Upper lobe of right lung (tissue), 1 donor: Measurements from ENCODE around the gene IGF2BP3. TPM values are rescaled to one million over a fixed set of nuclear protein-coding genes. Genes with fewer than 3 reads are reported as not detected.
"Not testable (repeated sequence)": the region's sequence is repeated elsewhere in the genome, so short reads cannot be mapped to it uniquely, and the experiment has no call there.

Experiments used
- ATAC-seq: fragments of 200-7000 bp; cut with Tn5 transposase; one replicate; pipeline ENCODE4 v1.9.1; 2020; ENCODE audit warnings: mild to moderate bottlenecking, moderate library complexity
- DNase-seq: peaks from one replicate; pipeline ENCODE4 v3.0.0-alpha.2; 2020
- H3K27ac ChIP-seq: fragments of 200-600 bp; one replicate; pipeline ENCODE4 v1.8.0; 2022
- H3K27me3 ChIP-seq: fragments of 200-600 bp; one replicate; pipeline ENCODE4 v1.8.0; 2022; ENCODE audit warnings: mild to moderate bottlenecking
- H3K36me3 ChIP-seq: fragments of 200-600 bp; one replicate; pipeline ENCODE4 v1.8.0; 2022
- H3K4me1 ChIP-seq: fragments of 200-600 bp; one replicate; pipeline ENCODE4 v1.8.0; 2022
- H3K4me3 ChIP-seq: fragments of 200-600 bp; one replicate; pipeline ENCODE4 v1.8.0; 2022; ENCODE audit warnings: mild to moderate bottlenecking
- H3K9me3 ChIP-seq: fragments of 200-600 bp; one replicate; pipeline ENCODE4 v1.8.0; 2022
- intact Hi-C: fragments of 100-400 bp; cut with DNase I; formaldehyde crosslinking; loops from one replicate; pipeline ENCODE4 v1.11.0; 2022
- total RNA-seq: library from RNA; stranded (reverse); fragmentation: NEBNext Ultra II Directional; extraction: Animal tissue kit (Norgen Biotek cat#: 25700); gene quantifications from one replicate; pipeline ENCODE4 v1.2.1, GENCODE V29; 2021
- TF ChIP-seq, protein P1 (sequence below): fragments of 200-600 bp; IDR thresholded peaks from one replicate; pipeline ENCODE4 v1.8.0; 2022; ENCODE audit warnings: antibody characterized with exemption
- donor health status: DM: no; HTN: yes; CAD: no; lungs with severe emphysema.

IGF2BP3 gene
- total RNA-seq, 1 donor from 2014 or later: 3.3 TPM

DNA sequence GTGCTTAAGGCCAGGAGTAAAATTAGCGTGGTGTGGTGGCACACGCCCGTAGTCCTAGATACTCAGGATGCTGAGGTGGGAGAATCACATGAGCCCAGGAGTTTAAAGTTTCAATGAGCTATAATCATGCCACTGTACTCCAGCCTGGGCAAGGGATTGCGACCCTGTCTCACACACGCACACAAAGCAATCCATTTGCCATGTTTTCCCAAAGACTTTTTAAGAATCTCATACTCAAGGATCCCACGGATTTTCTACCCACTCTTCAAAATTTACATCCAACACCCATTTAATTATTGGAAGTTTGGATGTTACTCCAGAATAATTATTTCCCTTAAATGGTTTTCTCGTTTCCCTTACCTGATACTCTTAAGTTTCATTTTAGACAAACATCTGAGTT is 47.9 kb downstream of the IGF2BP3 start:
- no peaks in the 10 kb centered on the region for H3K9me3 ChIP-seq
- ATAC-seq: no peak
- H3K36me3 ChIP-seq: no peaks in the 10 kb centered on the region
- no peak overlapping the region for H3K4me3 ChIP-seq
- no peak overlapping the region for H3K27ac ChIP-seq
- TF ChIP-seq, protein P1, sequence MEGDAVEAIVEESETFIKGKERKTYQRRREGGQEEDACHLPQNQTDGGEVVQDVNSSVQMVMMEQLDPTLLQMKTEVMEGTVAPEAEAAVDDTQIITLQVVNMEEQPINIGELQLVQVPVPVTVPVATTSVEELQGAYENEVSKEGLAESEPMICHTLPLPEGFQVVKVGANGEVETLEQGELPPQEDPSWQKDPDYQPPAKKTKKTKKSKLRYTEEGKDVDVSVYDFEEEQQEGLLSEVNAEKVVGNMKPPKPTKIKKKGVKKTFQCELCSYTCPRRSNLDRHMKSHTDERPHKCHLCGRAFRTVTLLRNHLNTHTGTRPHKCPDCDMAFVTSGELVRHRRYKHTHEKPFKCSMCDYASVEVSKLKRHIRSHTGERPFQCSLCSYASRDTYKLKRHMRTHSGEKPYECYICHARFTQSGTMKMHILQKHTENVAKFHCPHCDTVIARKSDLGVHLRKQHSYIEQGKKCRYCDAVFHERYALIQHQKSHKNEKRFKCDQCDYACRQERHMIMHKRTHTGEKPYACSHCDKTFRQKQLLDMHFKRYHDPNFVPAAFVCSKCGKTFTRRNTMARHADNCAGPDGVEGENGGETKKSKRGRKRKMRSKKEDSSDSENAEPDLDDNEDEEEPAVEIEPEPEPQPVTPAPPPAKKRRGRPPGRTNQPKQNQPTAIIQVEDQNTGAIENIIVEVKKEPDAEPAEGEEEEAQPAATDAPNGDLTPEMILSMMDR: no peak
- H3K4me1 ChIP-seq: no peaks in the 10 kb centered on the region
- DNase-seq: no peak
- H3K27me3 ChIP-seq: no peaks in the 10 kb centered on the region
- intact Hi-C loops: no loop called here

DNA sequence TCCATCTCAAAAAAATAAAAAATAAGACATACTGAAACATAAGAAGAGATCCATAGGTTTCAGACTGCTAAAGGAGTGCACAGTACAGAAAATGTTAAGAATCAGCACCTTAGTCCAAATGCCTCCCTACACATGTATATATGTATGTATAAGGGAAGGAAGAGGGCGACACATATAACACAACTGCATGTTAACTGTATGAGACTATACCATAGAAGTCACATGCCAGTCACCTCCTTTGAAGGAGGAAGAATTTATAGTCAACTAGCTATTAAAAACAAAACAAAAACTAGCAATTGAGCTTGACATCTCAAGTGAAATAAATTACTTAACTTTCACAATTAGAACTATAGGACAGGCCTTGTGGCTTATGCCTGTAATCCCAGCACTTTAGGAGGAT is 50.4 kb downstream of the IGF2BP3 start:
- Histone ChIP-seq H3K27ac (no peak overlapping the region), H3K4me1 (no peaks in the 10 kb centered on the region), H3K4me3 (no peak overlapping the region), H3K27me3 (no peaks in the 10 kb centered on the region), H3K9me3 (no peaks in the 10 kb centered on the region), H3K36me3 (no peaks in the 10 kb centered on the region)
- intact Hi-C loops: no loop called here
- ATAC-seq: no peak
- no peak for DNase-seq
- TF ChIP-seq, protein P1: no peak

DNA sequence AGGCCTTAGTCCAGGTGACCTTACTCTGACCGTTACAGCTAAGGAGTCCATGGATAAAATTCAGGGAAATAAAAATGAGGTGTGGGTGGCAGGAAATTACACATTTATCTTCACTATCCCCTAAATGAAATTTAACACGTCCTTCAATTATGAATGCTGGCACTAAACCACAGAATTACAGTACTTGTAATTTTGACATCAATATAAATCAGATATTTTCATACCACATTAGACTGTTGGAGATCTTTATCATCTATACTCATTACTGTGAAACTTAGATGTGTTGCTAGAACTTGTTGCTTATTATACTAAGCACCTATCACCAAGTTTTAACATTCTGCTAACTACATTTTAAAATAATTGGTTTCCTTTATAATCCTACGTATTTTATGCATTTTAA is 51.1 kb downstream of the IGF2BP3 start:
- intact Hi-C loops: no loop called here
- ATAC-seq (no peak), DNase-seq (no peak)
- Histone ChIP-seq H3K27me3 (no peaks in the 10 kb centered on the region), H3K4me3 (no peak overlapping the region), H3K27ac (no peak overlapping the region), H3K4me1 (no peaks in the 10 kb centered on the region), H3K36me3 (no peaks in the 10 kb centered on the region), H3K9me3 (no peaks in the 10 kb centered on the region)
- TF ChIP-seq, protein P1: no peak

DNA sequence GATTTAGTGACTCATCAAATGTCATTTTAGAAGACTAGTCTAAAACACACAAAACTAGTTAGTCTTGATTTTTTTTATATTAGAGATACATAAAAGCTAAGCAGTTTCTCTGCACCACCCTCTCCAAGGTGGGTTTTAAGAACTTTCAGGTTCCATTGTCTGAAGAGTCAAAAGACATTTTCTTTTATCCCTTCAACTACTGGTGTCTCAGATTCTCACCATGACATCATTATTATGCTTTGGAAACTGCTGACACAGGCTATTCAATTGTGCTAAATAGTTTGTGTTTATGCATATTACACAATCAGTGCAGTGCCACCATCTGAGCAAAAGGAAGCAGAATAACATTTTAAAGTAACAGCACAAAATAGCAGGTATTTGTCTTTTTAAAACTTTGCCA is 52.2 kb downstream of the IGF2BP3 start:
- intact Hi-C loops: no loop called here
- Histone ChIP-seq H3K27me3 (no peaks in the 10 kb centered on the region), H3K4me1 (no peaks in the 10 kb centered on the region), H3K27ac (no peak overlapping the region), H3K9me3 (no peaks in the 10 kb centered on the region), H3K4me3 (no peak overlapping the region), H3K36me3 (no peaks in the 10 kb centered on the region)
- no peak for ATAC-seq
- DNase-seq: no peak
- TF ChIP-seq, protein P1: no peak

DNA sequence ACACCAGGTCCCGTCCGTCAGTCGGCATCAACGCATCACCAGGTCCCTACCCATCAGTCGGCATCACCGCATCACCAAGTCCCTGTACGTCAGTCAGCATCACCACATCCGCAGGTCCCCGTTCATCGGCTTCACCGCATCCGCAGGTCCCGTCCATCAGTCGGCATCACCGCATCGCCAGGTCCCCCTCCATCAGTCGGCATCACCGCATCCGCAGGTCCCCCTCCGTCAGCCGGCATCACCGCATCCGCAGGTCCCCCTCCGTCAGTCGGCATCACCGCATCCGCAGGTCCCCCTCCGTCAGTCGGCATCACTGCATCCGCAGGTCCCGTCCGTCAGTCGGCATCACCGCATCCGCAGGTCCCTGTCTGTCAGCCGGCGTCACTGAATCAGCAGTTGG is 55.1 kb downstream of the IGF2BP3 start:
- no peaks in the 10 kb centered on the region for H3K9me3 ChIP-seq
- no peak for DNase-seq
- H3K36me3 ChIP-seq: no peaks in the 10 kb centered on the region
- ATAC-seq: no peak
- H3K27me3 ChIP-seq: no peaks in the 10 kb centered on the region
- H3K4me3 ChIP-seq: no peak overlapping the region
- no peaks in the 10 kb centered on the region for H3K4me1 ChIP-seq
- TF ChIP-seq, protein P1: no peak
- no peak overlapping the region for H3K27ac ChIP-seq
- intact Hi-C loops: no loop called here

- TF ChIP-seq, protein P1: no peak
- Histone ChIP-seq H3K27ac (no peak overlapping the region), H3K4me3 (no peak overlapping the region), H3K27me3 (no peaks in the 10 kb centered on the region), H3K36me3 (no peaks in the 10 kb centered on the region), H3K4me1 (no peaks in the 10 kb centered on the region), H3K9me3 (no peaks in the 10 kb centered on the region)
- DNase-seq (no peak), ATAC-seq (no peak)
- intact Hi-C loops: no loop called here
These were observed 59.7 kb downstream of the IGF2BP3 start for GRCh38 chr7:23410446-23411183.

DNA sequence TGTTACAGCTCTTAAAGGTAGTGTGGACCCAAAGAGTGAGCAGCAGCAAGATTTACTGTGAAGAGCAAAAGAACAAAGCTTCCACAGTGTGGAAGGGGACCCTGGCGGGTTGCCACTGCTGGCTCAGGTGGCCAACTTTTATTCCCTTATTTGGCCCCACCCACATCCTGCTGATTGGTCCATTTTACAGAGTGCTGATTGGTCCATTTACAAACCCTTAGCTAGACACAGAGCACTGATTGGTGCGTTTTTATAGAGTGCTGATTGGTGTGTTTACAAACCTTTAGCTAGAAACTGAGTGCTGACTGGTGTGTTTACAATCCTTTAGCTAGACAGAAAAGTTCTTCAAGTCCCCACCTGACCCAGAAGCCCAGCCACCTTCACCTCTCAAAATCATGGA is 63.7 kb downstream of the IGF2BP3 start:
- intact Hi-C loops, DNase-seq, H3K9me3 ChIP-seq, H3K27me3 ChIP-seq, H3K36me3 ChIP-seq, H3K4me1 ChIP-seq, H3K4me3 ChIP-seq, ATAC-seq, H3K27ac ChIP-seq: not testable (repeated sequence)
